Caki2 (cell line): Measurements from ENCODE around the gene CXCR4. TPM values are rescaled to one million over a fixed set of nuclear protein-coding genes. Genes with fewer than 3 reads are reported as not detected.

Experiments
- DNase-seq: peaks from one replicate; pipeline ENCODE4 v3.0.0-alpha.2; 2015; ENCODE audit warnings: low read depth
- in situ Hi-C: cut with HindIII; loops from 2 replicates; pipeline ENCODE4 v1.10.0; 2016; ENCODE audit warnings: low sequenced_read_pairs, low pct_unique_long_range_greater_than_20kb, mixed read lengths
- total RNA-seq: library from RNA; depleted of rRNA; stranded (reverse); fragments of >200 nt; shearing (Covaris generic); gene quantifications from 2 replicates; pipeline ENCODE4 v1.2.3, GENCODE V29; 2014; ENCODE audit warnings: low replicate concordance

The CXCR4 gene
- total RNA-seq, 1 experiment from 2014 or later, result not detected

- peak; percentile 29 for DNase-seq
- in situ Hi-C loops, result no loop called here
Observed at GRCh38 chr2:136117391-136117841, 533 bp downstream of the CXCR4 start.

- no peak for DNase-seq
- in situ Hi-C loops, result no loop called here
Observed at GRCh38 chr2:136116813-136117390, 1.0 kb downstream of the CXCR4 start.

DNA sequence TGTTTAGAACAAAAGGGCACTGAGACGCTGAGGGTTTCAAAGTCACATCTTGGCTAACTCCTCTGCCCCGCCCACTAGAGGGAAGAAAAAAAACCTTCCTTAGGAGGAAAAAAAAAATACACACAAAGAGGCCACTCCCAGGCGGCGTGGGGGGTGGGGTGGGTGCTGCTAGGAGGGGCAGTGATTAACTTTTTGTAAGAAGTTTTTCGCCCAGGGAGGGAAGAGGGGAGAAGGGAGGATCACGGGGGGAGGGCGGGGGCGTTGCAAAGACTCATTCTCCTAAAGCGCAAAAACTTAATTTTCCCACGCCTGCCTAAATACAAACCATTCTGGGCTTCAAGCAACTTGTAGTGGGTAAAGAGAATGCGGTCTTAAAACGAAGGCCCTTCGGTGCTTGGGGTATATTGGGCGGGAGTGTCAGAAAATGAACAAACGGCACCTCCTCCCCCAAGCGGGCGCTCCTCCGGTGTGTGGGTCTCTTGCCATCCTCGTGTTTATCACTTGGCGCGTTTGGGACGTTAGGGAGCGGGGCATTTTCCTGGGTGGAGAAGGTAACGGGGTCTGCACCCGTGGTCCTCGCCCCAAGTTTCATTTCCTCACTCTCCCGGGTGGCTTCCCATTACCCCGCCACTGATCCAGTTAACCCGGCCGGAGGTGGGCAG is 1.7 kb downstream of the CXCR4 start:
- DNase-seq, result no peak
- in situ Hi-C loops, result no loop called here

GRCh38 chr2:136115183-136115761 is 2.7 kb downstream of the CXCR4 start:
- DNase-seq, result no peak
- in situ Hi-C loops, result no loop called here

DNA sequence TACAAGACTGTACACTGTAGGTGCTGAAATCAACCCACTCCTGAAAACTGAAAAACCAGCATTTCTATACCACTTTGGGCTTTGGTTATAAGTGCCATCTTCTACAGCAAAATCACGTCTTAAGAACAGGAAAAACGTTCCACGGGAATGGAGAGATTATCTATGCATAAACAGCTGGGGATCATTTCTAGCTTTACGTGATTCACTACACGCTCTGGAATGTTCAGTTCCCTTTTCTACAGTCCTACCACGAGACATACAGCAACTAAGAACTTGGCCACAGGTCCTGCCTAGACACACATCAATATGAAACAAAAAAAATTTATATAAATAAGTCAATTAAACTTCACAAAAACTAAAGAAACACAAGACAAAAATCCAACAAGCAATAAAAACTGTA is 3.6 kb downstream of the CXCR4 start:
- in situ Hi-C loops, result no loop called here

GRCh38 chr2:136113209-136113971 is 4.6 kb downstream of the CXCR4 start:
- in situ Hi-C loops, result no loop called here
- DNase-seq, result no peak

More for the DNA sequence above, 3.6 kb downstream of the CXCR4 start:
- no peak for DNase-seq

- in situ Hi-C loops, result no loop called here
- no peak for DNase-seq
Observed at GRCh38 chr2:136112317-136113208, 5.4 kb downstream of the CXCR4 start.

- no peak for DNase-seq
- in situ Hi-C loops, result no loop called here
Observed at GRCh38 chr2:136111711-136112110, 6.2 kb downstream of the CXCR4 start.

DNA sequence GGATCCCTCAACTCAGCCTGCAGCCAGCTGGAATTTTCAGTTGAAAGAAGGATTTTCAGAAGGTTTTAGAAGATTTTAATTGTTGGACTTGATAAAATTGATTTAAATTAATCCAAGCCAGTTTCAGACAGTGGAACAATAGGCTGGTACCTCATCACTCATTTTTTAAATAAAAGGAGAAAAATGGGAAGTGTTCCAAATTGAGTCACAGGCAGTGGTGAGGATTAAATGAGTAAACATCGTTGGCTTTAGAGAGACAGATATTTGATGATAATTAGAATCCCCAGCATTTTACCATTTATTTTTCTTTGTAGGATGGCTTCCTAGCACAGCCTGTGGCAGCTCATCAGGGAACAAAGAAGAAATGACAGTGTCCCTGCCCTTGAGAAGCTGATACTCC is 7.4 kb downstream of the CXCR4 start:
- no peak for DNase-seq
- in situ Hi-C loops, result no loop called here

DNA sequence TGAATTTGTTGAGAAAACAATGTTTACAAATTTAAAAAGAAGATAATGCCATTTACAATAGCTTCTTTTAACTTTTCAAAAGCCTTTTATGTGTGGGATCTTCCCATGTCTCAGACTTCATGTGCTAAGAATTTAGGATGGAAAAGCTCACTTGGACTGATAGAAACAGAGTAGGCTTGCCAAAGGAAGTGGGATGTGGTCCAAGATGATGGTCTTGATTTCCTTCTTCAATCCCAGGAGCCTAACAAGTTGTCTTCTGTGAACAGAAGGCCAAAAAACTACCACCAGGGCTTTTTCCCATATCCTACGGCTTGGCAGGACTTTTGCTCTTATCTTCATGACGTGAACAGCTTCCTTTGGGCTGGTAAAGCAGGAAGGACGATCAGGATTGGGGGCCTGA is 9.5 kb downstream of the CXCR4 start:
- in situ Hi-C loops, result no loop called here
- no peak for DNase-seq

DNA sequence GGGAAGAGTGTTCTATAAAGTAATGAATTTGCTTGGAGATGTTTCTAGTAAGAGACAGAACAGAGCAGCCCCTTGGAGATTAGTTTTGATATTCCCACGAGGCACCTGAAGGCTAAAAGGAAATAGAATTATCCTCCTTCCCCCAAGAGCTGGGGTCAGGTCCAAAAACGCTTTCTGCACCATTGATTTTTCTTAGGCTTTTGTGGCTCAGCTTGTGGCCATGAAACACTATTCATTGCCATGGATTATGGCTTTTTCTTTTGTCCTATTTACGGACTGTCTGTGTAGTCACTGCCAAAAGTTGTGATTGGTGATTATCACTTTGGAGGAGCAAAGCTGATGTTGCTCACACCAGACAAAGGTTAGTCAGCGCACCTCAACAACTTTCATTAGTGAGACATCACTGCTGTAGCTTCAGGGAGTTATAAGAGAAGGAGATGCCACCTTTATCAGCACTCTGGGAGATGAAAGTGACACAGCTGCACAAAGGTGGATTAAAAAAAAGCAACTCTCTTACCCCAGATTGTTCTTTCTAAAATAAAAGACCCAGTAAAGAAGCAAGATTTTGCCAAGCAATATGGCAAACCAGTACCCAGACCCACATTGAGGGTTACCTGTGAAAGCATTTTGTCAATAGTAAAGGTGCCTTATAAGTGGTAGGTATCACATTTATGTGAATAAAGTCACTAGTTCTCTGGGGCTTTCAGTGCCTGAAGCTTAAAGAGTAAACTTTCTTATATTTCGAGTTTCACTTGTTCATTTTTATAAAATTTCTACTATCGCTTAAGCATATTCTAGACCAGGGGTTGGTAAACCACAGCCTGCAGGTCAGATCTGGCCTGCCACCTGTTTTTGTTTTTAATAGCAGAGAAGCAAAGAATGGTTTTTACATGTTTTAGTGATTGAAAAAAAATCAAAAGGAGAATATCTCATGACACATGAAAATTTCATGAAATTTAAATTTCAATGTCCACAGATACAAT is 10.6 kb downstream of the CXCR4 start:
- in situ Hi-C loops, result no loop called here

GRCh38 chr2:136106505-136106904 is 11.4 kb downstream of the CXCR4 start:
- DNase-seq, result no peak
- in situ Hi-C loops, result no loop called here

More for the DNA sequence above, 10.6 kb downstream of the CXCR4 start:
- DNase-seq, result no peak

- DNase-seq, result no peak
- in situ Hi-C loops, result no loop called here
Observed at GRCh38 chr2:136104977-136105376, 13.0 kb downstream of the CXCR4 start.

GRCh38 chr2:136101042-136101441 is 16.9 kb downstream of the CXCR4 start:
- DNase-seq, result no peak
- in situ Hi-C loops, result no loop called here

DNA sequence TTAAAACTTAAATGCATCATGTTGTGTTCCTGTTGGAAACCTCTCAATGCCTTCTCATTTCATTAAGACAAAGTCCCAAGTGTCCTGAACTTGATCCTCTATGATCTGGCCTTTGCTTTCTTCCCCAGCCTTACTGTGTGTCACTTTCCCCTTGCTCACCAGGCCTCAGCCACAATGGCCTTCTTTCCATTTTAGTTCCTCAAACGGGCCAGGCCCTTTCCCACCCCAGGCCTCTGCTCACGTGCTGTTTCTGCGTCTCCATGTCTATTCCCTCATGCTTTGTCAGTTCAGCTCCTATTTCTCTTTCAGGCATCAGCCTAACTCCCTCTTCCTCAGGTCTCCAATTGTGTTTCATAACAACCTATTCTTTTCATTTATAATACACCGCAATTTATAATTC is 19.5 kb downstream of the CXCR4 start:
- in situ Hi-C loops, result no loop called here
- DNase-seq, result no peak

DNA sequence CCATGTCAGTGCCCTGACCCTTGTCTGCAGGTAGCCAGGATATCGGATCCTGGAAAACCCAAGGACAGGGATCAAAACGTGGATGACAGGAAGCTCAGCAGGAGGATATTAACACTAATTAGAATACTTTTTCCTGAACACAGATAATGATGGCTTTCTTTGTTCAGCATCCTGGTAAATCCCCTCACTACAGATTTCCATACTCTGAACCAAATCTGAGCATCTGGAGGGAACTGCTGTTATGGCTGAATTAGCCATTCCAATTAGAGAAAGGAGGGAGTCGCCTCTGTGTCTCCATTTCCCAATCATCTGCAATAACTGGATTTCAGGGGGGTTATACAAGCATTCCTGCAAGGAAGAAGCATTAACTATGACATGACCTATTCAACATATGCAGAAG is 24.4 kb downstream of the CXCR4 start:
- in situ Hi-C loops, result no loop called here
- no peak for DNase-seq

DNA sequence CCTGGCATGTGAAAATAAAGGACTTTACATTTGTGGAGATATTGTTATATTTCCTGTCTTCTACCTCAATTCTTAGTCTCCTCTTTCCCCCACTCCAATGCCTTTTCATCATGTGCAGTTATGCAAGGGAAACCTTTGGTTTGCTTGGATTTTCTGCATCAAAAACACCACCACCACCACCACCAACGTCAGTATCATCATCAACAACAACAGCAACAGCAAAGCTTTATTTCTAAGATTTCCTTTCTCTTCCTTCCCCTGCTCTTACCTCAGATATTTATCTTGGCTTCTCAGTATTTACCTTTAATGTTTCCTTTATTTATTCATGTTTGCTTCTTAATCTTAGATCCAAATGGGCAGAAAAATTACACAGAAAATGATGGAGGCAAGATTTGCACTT is 26.1 kb downstream of the CXCR4 start:
- DNase-seq, result no peak
- in situ Hi-C loops, result no loop called here
